GM21526 (cell line): Measurements from ENCODE around the gene C2CD2L.
A peak's percentile ranks its signal among the peaks of the same experiment; 100 is the strongest.
"Not testable (repeated sequence)": the region's sequence is repeated elsewhere in the genome, so short reads cannot be mapped to it uniquely, and the experiment has no call there.

ENCODE experiments used
- ATAC-seq: cut with Tn5 transposase; IDR thresholded peaks from one replicate; pipeline ENCODE4 v1.9.1; 2021; ENCODE audit warnings: moderate library complexity; ENCODE audit not compliant: unreplicated experiment, low FRiP score

Gene C2CD2L

GRCh38 chr11:119106564-119107537 lies at the start of gene C2CD2L:
TSS of gene C2CD2L (plus strand) at chr11:119107344. CDS start at chr11:119107742, 398 bp downstream.
- no peak for ATAC-seq

- not testable (repeated sequence) for ATAC-seq
These were observed 48.0 kb upstream of the C2CD2L start for GRCh38 chr11:119059128-119059527.

- no peak for ATAC-seq
These were observed 45.9 kb upstream of the C2CD2L start for GRCh38 chr11:119061256-119061655.

- no peak for ATAC-seq
These were observed 44.4 kb upstream of the C2CD2L start for GRCh38 chr11:119062779-119063178.

- ATAC-seq, result no peak
These were observed 41.8 kb upstream of the C2CD2L start for GRCh38 chr11:119065369-119065768.

- peak; percentile 82 for ATAC-seq
These were observed 39.5 kb upstream of the C2CD2L start, which contains the start of gene VPS11 for GRCh38 chr11:119067371-119068222. TSS of gene VPS11 (plus strand) at chr11:119067818. CDS start at chr11:119067824, 6 bp downstream.

- ATAC-seq, result no peak
These were observed 29.3 kb upstream of the C2CD2L start for GRCh38 chr11:119077839-119078238.

GRCh38 chr11:119078675-119079420 lies 28.3 kb upstream of the C2CD2L start:
- no peak for ATAC-seq

- ATAC-seq, result no peak
These were observed 25.4 kb upstream of the C2CD2L start for GRCh38 chr11:119081682-119082260.

GRCh38 chr11:119084663-119085436 lies 22.3 kb upstream of the C2CD2L start, which contains the start of gene HMBS:
TSS of gene HMBS (plus strand) at chr11:119084881. CDS start at chr11:119085034, 153 bp downstream.
- peak; percentile 75 for ATAC-seq

GRCh38 chr11:119085437-119085847 lies 21.7 kb upstream of the C2CD2L start:
- ATAC-seq, result peak; percentile 5

- ATAC-seq, result no peak
These were observed 20.0 kb upstream of the C2CD2L start for GRCh38 chr11:119087123-119087522.

GRCh38 chr11:119087747-119088241 lies 19.4 kb upstream of the C2CD2L start:
- no peak for ATAC-seq

GRCh38 chr11:119088406-119088805 lies 18.7 kb upstream of the C2CD2L start:
- no peak for ATAC-seq

GRCh38 chr11:119089319-119089718 lies 17.8 kb upstream of the C2CD2L start:
- no peak for ATAC-seq

GRCh38 chr11:119091178-119091577 lies 16.0 kb upstream of the C2CD2L start:
- no peak for ATAC-seq

GRCh38 chr11:119091966-119092879 lies 14.9 kb upstream of the C2CD2L start:
- no peak for ATAC-seq
